ENCODE data around the gene RHEBL1.

The RHEBL1 gene

DNA sequence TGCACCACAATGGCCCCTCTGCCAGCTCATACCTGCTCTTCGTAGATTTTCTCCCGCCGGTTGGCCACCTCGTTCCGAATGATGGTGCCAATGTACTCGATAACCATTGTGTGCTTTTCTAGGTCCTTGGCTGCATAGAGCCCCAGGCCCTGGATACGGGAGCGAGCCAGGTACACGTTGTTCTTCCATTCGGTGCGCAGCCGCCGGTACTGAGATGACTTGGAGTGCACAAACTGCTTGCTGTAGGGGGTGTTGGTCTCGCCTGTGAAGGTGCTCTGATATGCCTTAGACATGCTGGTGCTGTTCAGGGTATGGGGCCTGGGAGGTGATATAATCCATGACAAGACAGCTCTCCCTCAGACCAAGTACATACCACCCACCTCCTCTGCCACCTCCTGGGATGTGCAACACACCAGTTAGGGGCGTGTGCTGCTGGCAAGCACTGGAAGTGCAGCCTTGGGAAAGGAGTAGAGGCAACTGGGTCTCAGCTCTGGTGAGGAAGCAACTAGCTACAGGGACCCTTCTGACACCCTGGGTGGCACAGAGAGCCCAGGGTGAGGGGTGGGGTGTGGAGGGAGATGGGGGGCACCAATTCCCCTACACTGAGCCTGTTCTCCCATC, 47.1 kb downstream of the RHEBL1 start:
- H3K4me3 ChIP-seq (ENCODE audit: low read depth, low read length), result no peak overlapping the region

DNA sequence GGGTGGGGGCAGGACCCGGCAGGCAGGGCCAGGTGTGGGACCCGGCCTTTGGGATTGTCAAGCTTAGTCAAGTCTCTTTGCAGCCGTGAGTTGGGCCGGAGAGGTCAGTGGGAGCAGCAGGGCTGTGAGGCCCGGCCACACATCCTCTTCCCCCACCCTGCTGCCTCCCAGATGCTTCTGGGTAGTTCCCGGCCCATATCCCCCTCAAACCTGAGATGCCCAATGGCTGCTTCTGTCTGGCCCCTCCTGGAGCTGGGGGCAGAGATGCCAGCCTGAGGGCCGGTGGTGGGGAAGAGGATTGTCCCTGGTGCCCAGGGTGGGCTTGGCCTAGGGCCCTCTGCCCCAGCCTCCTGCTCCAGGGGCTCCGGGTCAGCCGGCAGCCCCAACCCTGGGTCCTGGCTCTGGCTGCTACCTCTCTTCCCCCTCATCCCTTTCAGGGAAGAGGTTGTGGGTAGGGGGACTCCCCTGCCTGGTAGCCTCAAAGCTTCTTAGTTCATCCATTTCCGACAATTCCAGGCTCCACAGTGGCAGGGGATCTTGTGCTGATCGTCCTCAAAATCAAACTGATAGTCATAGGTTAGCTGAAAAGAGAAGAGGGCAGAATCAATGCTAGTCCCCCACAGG, 48.4 kb downstream of the RHEBL1 start:
- H3K4me3 ChIP-seq (ENCODE audit: low read depth, low read length), result no peak overlapping the region

DNA sequence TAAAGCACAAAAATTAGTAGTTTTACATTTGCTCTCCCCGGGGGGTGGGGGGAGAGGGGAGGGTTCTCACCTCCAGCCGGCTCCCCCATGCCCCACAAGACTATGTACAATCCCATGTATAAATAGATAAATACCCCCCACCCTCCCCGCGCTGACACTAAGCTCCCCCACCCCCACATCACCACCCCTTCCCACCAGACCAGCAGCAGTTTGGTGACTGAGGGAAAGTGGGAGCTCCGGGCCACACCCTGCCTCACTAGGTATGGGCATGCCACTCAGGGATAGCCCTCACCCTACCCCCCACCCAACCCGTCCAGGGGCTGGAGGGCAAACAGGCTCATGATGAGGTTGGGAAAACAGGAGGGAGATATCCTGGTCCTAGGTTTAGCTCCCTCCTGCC, 49.3 kb downstream of the RHEBL1 start:
- no peak overlapping the region for H3K4me3 ChIP-seq (ENCODE audit: low read depth, low read length)

DNA sequence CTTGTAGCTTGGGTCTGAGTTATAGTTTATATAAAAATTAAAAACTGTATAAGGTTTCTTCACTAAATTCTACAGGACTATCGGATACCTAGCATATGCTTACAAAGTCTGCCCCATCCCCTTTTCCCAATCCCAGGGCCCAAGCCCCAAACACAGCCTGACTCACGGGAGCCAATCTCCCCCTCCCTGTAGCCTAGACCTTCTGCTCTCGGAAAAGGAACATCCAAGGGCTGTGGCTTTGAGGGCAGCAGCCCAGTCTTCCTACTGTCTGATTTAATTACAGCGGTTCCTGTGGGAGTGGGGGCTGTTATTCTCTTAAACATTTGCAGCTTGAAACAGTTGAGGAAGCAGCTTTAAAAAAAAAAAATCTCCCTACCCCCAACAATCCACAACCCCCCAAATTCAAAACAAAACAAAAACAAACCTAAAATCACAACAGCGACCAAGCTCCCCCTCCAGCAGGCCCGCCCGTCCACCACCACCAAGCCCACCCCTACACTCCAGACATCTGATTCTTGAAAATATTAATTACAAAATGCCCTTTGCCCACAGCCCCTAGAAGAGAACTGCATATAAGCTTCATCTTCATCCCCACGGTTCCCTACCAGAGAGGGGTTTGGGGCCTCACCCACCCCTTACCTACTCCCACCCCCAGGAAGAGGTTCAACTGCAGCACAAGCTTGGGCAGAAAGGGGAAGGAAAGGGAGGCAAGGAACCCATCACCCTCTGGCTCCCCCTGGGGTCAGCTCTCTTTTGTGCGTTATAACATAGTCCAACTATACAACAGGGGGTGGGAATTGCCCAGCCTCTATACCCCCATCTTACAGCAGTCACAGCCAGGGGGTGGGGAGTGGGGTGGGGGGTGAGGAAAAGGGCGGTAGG, 50.1 kb downstream of the RHEBL1 start:
- H3K4me3 ChIP-seq (ENCODE audit: low read depth, low read length), result no peak overlapping the region

DNA sequence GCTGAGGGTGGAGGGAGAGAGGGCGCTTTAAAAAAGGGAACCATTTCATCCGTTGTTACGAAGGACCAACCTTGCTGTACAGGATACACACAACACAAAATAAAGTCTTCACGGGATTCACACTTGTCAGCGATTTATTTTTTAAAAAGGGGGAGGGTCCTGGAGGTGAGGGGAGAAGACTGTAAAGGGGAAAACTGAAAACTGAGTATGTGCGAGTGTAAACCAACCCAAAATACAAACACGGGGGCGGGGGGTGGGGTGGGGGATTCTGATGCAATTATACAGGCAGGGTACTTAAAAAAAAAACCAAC, 50.7 kb downstream of the RHEBL1 start:
- H3K4me3 ChIP-seq (ENCODE audit: low read depth, low read length), result peak overlapping the region; percentile 93

DNA sequence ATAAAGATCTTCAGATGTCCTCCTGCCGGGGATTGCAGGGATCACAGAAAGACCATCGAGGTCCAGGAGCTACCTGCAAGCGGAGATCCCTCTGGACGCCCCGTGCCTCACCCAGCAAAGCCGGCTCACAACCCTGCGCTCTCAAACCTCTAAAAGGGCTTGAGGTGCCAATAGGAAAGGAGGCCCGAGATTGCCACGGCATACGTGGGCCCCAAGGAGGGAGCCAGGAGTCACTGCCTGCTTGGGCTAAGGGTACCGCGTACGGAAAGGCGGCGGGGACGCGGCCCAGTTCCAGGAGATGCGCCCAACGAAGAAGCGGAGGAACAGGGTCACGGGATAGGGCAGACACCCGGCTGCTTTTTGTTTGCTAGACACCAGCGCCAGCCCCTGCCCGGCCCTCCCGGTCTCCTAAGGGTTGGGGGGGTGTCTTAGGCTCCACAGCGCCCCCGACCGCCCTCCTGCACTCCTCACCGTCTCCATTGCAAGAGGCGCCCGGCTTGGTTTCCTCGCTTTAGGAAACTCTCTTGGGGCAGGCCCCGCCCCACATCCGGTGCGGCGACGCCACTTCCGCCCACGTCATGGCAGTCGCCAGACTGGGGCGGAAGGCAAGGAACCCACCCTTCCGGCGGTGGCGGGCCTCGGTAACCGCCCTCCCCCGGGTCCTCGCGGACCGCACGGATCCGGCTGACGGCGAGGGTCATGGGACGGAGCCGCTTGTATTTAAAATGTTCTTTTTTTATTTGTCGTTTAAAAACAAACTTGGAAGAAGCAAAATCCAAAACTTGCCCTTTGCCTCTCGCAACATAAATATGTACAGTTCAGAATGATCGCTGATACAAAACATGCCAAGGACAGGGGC, 51.3 kb downstream of the RHEBL1 start, which contains the start of gene PRKAG1:
PRKAG1 (minus strand) TSS at position 516 of the 859 bp plus-strand sequence; CDS start at position 480, 36 bp downstream.
- H3K4me3 ChIP-seq (ENCODE audit: low read depth, low read length), result peak within 1 kb of the TSS; percentile 93

DNA sequence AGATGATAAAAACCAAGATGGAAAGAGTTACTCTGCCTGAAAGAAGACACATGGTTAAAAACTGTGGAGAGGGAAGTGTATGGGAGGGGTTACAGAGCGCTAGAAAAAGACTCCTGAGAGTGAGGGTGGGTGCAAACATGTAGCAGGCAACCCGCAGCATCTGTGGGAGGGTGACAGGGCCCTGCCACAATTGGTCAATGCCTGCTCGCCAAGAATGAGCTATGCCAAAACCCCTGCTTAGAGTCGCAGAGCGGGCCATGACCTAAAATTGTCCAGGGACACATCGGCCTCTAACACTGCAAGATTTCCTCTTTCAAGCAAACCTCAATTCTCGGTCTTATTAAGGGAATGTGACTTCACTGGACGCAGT, 51.9 kb downstream of the RHEBL1 start:
- peak overlapping the region; percentile 93 for H3K4me3 ChIP-seq (ENCODE audit: low read depth, low read length)

DNA sequence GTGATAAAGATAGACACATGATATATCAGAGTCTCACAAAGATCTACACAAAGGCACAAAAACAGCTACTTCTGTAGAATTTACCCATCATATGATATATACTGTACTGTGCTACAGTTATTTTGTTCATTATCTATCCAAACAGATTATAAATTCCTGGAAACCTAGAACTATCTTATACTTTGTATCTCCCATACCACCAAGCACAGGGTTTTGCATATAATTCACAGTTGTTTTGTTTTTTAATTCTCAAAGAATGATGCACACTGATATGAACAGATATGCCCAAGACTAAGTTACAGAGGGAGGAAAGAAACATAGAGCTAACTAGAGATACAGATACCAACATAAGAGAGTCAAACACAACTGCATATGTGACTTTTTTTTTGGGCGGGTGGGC, 54.6 kb downstream of the RHEBL1 start:
- H3K4me3 ChIP-seq (ENCODE audit: low read depth, low read length), result no peak overlapping the region
